Activated CD8-positive, alpha-beta memory T cell treated with anti-CD3 and anti-CD28 coated beads, Interleukin-2, amount 10 ng/mL, durations not matched to agents 7 days and 5 days (primary cell): ENCODE results near the gene HSPD1. TPM values are rescaled to one million over a fixed set of nuclear protein-coding genes. Genes with fewer than 3 reads are reported as not detected.
A peak's percentile ranks its signal among the peaks of the same experiment; 100 is the strongest.
"Not testable (repeated sequence)": the region's sequence is repeated elsewhere in the genome, so short reads cannot be mapped to it uniquely, and the experiment has no call there.

Experiments
- ATAC-seq: fragments of 150-1000 bp; cut with Tn5 transposase; one replicate; pipeline ENCODE4 v1.10.0; 2021; ENCODE audit warnings: moderate library complexity
- CTCF ChIA-PET: fragments of 350-600 bp; sonication (Branson Sonifier 250); formaldehyde crosslinking; loops from one replicate; lab custom pipeline; 2021; ENCODE audit warnings: antibody characterized with exemption; lab: Charles Lee
- DNase-seq: peaks from one replicate; pipeline ENCODE4 v3.0.0-alpha.2; 2020
- H3K27ac Mint-ChIP-seq: one replicate; pipeline ENCODE4 v1.8.0; 2021; ENCODE audit warnings: mild to moderate bottlenecking, mixed read lengths
- H3K27me3 Mint-ChIP-seq: one replicate; pipeline ENCODE4 v1.8.0; 2021; ENCODE audit warnings: mixed read lengths
- H3K36me3 Mint-ChIP-seq: one replicate; pipeline ENCODE4 v1.8.0; 2021; ENCODE audit warnings: mild to moderate bottlenecking, mixed read lengths
- H3K4me1 Mint-ChIP-seq: one replicate; pipeline ENCODE4 v1.8.0; 2021; ENCODE audit warnings: mixed read lengths
- H3K4me3 Mint-ChIP-seq: one replicate; pipeline ENCODE4 v1.8.0; 2021; ENCODE audit warnings: mild to moderate bottlenecking, moderate library complexity, mixed read lengths
- H3K9me3 Mint-ChIP-seq: one replicate; pipeline ENCODE4 v1.8.0; 2022; ENCODE audit warnings: low read depth, mixed read lengths
- total RNA-seq, 2 experiments: library from RNA; stranded (reverse); gene quantifications; one replicate each; pipeline ENCODE4 v1.2.3, GENCODE V29; 2021

The HSPD1 gene
- total RNA-seq, 2 experiments from 2014 or later, result 298 to 427 TPM

GRCh38 chr2:197484248-197484647, 15.4 kb downstream of the HSPD1 start:
- H3K4me1 Mint-ChIP-seq, ATAC-seq, H3K27ac Mint-ChIP-seq, H3K9me3 Mint-ChIP-seq, DNase-seq, H3K4me3 Mint-ChIP-seq, H3K27me3 Mint-ChIP-seq: not testable (repeated sequence)
- CTCF ChIA-PET, result interaction anchor here (0.6 to 0.7 kb wide), 2 partner anchors 12 to 581 kb away, joined by 3 to 5 read pairs; no protein-coding TSS in a partner anchor
- peaks cover 65% of the 10 kb centered on the region for H3K36me3 Mint-ChIP-seq

GRCh38 chr2:197480165-197481036, 19.2 kb downstream of the HSPD1 start:
- Mint-ChIP-seq H3K4me3 (no peak overlapping the region), H3K9me3 (peaks cover 5% of the 10 kb centered on the region), H3K27me3 (no peaks in the 10 kb centered on the region), H3K36me3 (peaks cover 53% of the 10 kb centered on the region), H3K27ac (no peak overlapping the region), H3K4me1 (peaks cover 15% of the 10 kb centered on the region)
- DNase-seq, result no peak
- CTCF ChIA-PET, result no interaction called here
- no peak for ATAC-seq

- CTCF ChIA-PET, result interaction anchor here (1.3 kb wide), 1 partner anchor 20 kb away, joined by 3 read pairs; no protein-coding TSS in a partner anchor
- ATAC-seq (no peak), DNase-seq (no peak)
- Mint-ChIP-seq H3K27ac (no peak overlapping the region), H3K36me3 (peaks cover 43% of the 10 kb centered on the region), H3K4me1 (peaks cover 15% of the 10 kb centered on the region), H3K27me3 (no peaks in the 10 kb centered on the region), H3K4me3 (no peak overlapping the region), H3K9me3 (no peaks in the 10 kb centered on the region)
These were observed 21.8 kb downstream of the HSPD1 start for GRCh38 chr2:197477797-197478196.

- DNase-seq, result no peak
- Mint-ChIP-seq H3K4me3 (no peak overlapping the region), H3K27ac (no peak overlapping the region), H3K4me1 (peaks cover 5% of the 10 kb centered on the region), H3K36me3 (peaks cover 36% of the 10 kb centered on the region), H3K27me3 (no peaks in the 10 kb centered on the region), H3K9me3 (no peaks in the 10 kb centered on the region)
- CTCF ChIA-PET, result no interaction called here
- no peak for ATAC-seq
These were observed 27.5 kb downstream of the HSPD1 start for GRCh38 chr2:197472166-197472565.

GRCh38 chr2:197464175-197464574, 35.5 kb downstream of the HSPD1 start:
- H3K36me3 Mint-ChIP-seq, result peaks cover 43% of the 10 kb centered on the region
- CTCF ChIA-PET, result no interaction called here
- peaks cover 7% of the 10 kb centered on the region for H3K4me1 Mint-ChIP-seq
- no peak overlapping the region for H3K27ac Mint-ChIP-seq
- DNase-seq, result no peak
- H3K4me3 Mint-ChIP-seq, result no peak overlapping the region
- no peaks in the 10 kb centered on the region for H3K9me3 Mint-ChIP-seq
- ATAC-seq, result no peak
- no peaks in the 10 kb centered on the region for H3K27me3 Mint-ChIP-seq

GRCh38 chr2:197461057-197461456, 38.6 kb downstream of the HSPD1 start:
- no peak for DNase-seq
- ATAC-seq, result no peak
- Mint-ChIP-seq H3K4me1 (peaks cover 16% of the 10 kb centered on the region), H3K27me3 (no peaks in the 10 kb centered on the region), H3K36me3 (peaks cover 33% of the 10 kb centered on the region), H3K4me3 (no peak overlapping the region), H3K27ac (no peak overlapping the region), H3K9me3 (no peaks in the 10 kb centered on the region)
- CTCF ChIA-PET, result interaction anchor here (0.6 kb wide), 1 partner anchor 30 kb away, joined by 4 read pairs; no protein-coding TSS in a partner anchor

GRCh38 chr2:197460649-197461048, 39.0 kb downstream of the HSPD1 start:
- DNase-seq (no peak), ATAC-seq (no peak)
- no peak overlapping the region for H3K4me3 Mint-ChIP-seq
- H3K27ac Mint-ChIP-seq, result no peak overlapping the region
- H3K36me3 Mint-ChIP-seq, result peaks cover 35% of the 10 kb centered on the region
- H3K4me1 Mint-ChIP-seq, result peaks cover 19% of the 10 kb centered on the region
- CTCF ChIA-PET, result interaction anchor here (0.6 kb wide), 1 partner anchor 30 kb away, joined by 4 read pairs; no protein-coding TSS in a partner anchor
- H3K27me3 Mint-ChIP-seq, result no peaks in the 10 kb centered on the region
- no peaks in the 10 kb centered on the region for H3K9me3 Mint-ChIP-seq

GRCh38 chr2:197455428-197455827, 44.2 kb downstream of the HSPD1 start:
- ATAC-seq (no peak), DNase-seq (no peak)
- CTCF ChIA-PET, result interaction anchor here (0.9 kb wide), 1 partner anchor 58 kb away, joined by 3 read pairs; no protein-coding TSS in a partner anchor
- Mint-ChIP-seq H3K27me3 (no peaks in the 10 kb centered on the region), H3K4me3 (peak overlapping the region; percentile 11), H3K27ac (peak overlapping the region; percentile 43), H3K36me3 (peaks cover 18% of the 10 kb centered on the region), H3K4me1 (peaks cover 43% of the 10 kb centered on the region), H3K9me3 (no peaks in the 10 kb centered on the region)

- peaks cover 15% of the 10 kb centered on the region for H3K36me3 Mint-ChIP-seq
- H3K4me3 Mint-ChIP-seq, result peak overlapping the region; percentile 94
- no peaks in the 10 kb centered on the region for H3K9me3 Mint-ChIP-seq
- ATAC-seq (no peak), DNase-seq (no peak)
- peak overlapping the region; percentile 100 for H3K27ac Mint-ChIP-seq
- CTCF ChIA-PET, result interaction anchor here (0.9 kb wide), 1 partner anchor 59 kb away, joined by 3 read pairs; no protein-coding TSS in a partner anchor
- peaks cover 43% of the 10 kb centered on the region for H3K4me1 Mint-ChIP-seq
- H3K27me3 Mint-ChIP-seq, result no peaks in the 10 kb centered on the region
These were observed 44.7 kb downstream of the HSPD1 start for GRCh38 chr2:197454923-197455322.

- H3K27ac Mint-ChIP-seq, result peak overlapping the region; percentile 100
- H3K4me3 Mint-ChIP-seq, result peak overlapping the region; percentile 94
- no peaks in the 10 kb centered on the region for H3K27me3 Mint-ChIP-seq
- ATAC-seq, result no peak
- H3K4me1 Mint-ChIP-seq, result peaks cover 38% of the 10 kb centered on the region
- peaks cover 11% of the 10 kb centered on the region for H3K36me3 Mint-ChIP-seq
- CTCF ChIA-PET, result interaction anchor here (1.2 to 2.0 kb wide), 3 partner anchors 13 to 21 kb away, joined by 4 to 8 read pairs (median 8); partner anchors contain the start of gene SF3B1
- no peaks in the 10 kb centered on the region for H3K9me3 Mint-ChIP-seq
- no peak for DNase-seq
These were observed 45.7 kb downstream of the HSPD1 start for GRCh38 chr2:197453914-197454398.

- Mint-ChIP-seq H3K4me1 (peaks cover 38% of the 10 kb centered on the region), H3K27ac (peak within 1 kb of the TSS; percentile 100), H3K27me3 (no peaks in the 10 kb centered on the region), H3K4me3 (peak within 1 kb of the TSS; percentile 94), H3K9me3 (no peaks in the 10 kb centered on the region), H3K36me3 (peaks cover 10% of the 10 kb centered on the region)
- CTCF ChIA-PET, result interaction anchor here (0.6 to 2.0 kb wide), 7 partner anchors 13 to 63 kb away, joined by 3 to 8 read pairs (median 4); partner anchors contain the start of gene SF3B1
- ATAC-seq (peak; percentile 92), DNase-seq (peak; percentile 100)
These were observed 46.3 kb downstream of the HSPD1 start, which contains the start of gene COQ10B for GRCh38 chr2:197453123-197453913. COQ10B (plus strand) TSS chr2:197453552; CDS start chr2:197453561, 9 bp downstream.

- CTCF ChIA-PET, result interaction anchor here (0.6 to 2.0 kb wide), 7 partner anchors 12 to 64 kb away, joined by 3 to 8 read pairs (median 4); partner anchors contain the start of gene SF3B1
- Mint-ChIP-seq H3K4me3 (peak overlapping the region; percentile 94), H3K4me1 (peaks cover 36% of the 10 kb centered on the region), H3K36me3 (peaks cover 9% of the 10 kb centered on the region), H3K27me3 (peaks cover 3% of the 10 kb centered on the region), H3K27ac (peak overlapping the region; percentile 100), H3K9me3 (no peaks in the 10 kb centered on the region)
- ATAC-seq (no peak), DNase-seq (no peak)
These were observed 46.9 kb downstream of the HSPD1 start for GRCh38 chr2:197452754-197453122.
